Endodermal cell (in vitro differentiated cells): ENCODE results near the gene COLEC11. TPM values are rescaled to one million over a fixed set of nuclear protein-coding genes. Genes with fewer than 3 reads are reported as not detected.

Experiments used
- DNase-seq: peaks from one replicate; pipeline ENCODE4 v3.0.0-alpha.2; 2017
- H3K27ac ChIP-seq: 2 replicates; pipeline ENCODE4 v1.5.1; 2013; ENCODE audit warnings: mild to moderate bottlenecking, low read depth, low read length, moderate library complexity
- H3K27me3 ChIP-seq: 2 replicates; pipeline ENCODE4 v1.6.1; 2013; ENCODE audit warnings: mild to moderate bottlenecking, low read length, moderate library complexity; ENCODE audit not compliant: insufficient read depth, control insufficient read depth, poor library complexity, severe bottlenecking
- H3K36me3 ChIP-seq: 2 replicates; pipeline ENCODE4 v1.7.0; 2013; ENCODE audit warnings: mild to moderate bottlenecking, low read length, moderate library complexity; ENCODE audit not compliant: control insufficient read depth, insufficient read depth
- H3K4me1 ChIP-seq: one replicate; pipeline ENCODE4 v1.7.0; 2013; ENCODE audit warnings: low read length; ENCODE audit not compliant: control insufficient read depth, insufficient read depth
- H3K4me3 ChIP-seq: 2 replicates; pipeline ENCODE4 v1.5.1; 2013; ENCODE audit warnings: mild to moderate bottlenecking, low read length, moderate library complexity
- H3K9ac ChIP-seq: 2 replicates; pipeline ENCODE4 v1.6.1; 2013; ENCODE audit warnings: mild to moderate bottlenecking, low read length, moderate library complexity; ENCODE audit not compliant: poor library complexity, severe bottlenecking; ENCODE audit errors: extremely low read depth
- H3K9me3 ChIP-seq: 2 replicates; pipeline ENCODE4 v1.6.1; 2013; ENCODE audit warnings: mild to moderate bottlenecking, low read length, moderate library complexity; ENCODE audit not compliant: control insufficient read depth
- H3K27ac Mint-ChIP-seq: 2 replicates; pipeline ENCODE4 v1.8.0; 2020; ENCODE audit warnings: mixed read lengths
- H3K27me3 Mint-ChIP-seq: 2 replicates; pipeline ENCODE4 v1.8.0; 2021; ENCODE audit warnings: mild to moderate bottlenecking, mixed read lengths; ENCODE audit not compliant: insufficient read depth
- H3K36me3 Mint-ChIP-seq: 2 replicates; pipeline ENCODE4 v1.8.0; 2020; ENCODE audit warnings: low read depth, mixed read lengths
- H3K4me1 Mint-ChIP-seq: 2 replicates; pipeline ENCODE4 v1.8.0; 2020; ENCODE audit warnings: mixed read lengths
- H3K4me3 Mint-ChIP-seq: 2 replicates; pipeline ENCODE4 v1.8.0; 2020; ENCODE audit warnings: mild to moderate bottlenecking, moderate library complexity, mixed read lengths
- H3K9me3 Mint-ChIP-seq: 2 replicates; pipeline ENCODE4 v1.8.0; 2020; ENCODE audit warnings: mild to moderate bottlenecking, mixed read lengths
- CTCF ChIP-seq: fragments of 200-600 bp; sonication (generic); conservative IDR thresholded peaks from 2 replicates; pipeline ENCODE4 v1.5.0; 2021; ENCODE audit warnings: antibody characterized with exemption, mild to moderate bottlenecking
- WGBS, 2 experiments: methylation state at CpG; one replicate each; pipeline versions ENCODE4 v1.1.5 to v1.1.7; 2013; ENCODE audit warnings: missing lambda C conversion rate in 2 of 2, mixed read lengths in 1 of 2; ENCODE audit not compliant: insufficient coverage in 1 of 2, insufficient read length in 1 of 2; 5-methylcytosine and 5-hydroxymethylcytosine counted together
- total RNA-seq, 2 donors: library from RNA; stranded (reverse); fragmentation: NEBNext Ultra II Directional in 1 of 2; extraction: Animal tissue kit (Norgen Biotek cat#: 25700) in 1 of 2; gene quantifications; 2 replicates in 1 of 2; 3 replicates in 1 of 2; pipeline ENCODE4 v1.2.1, GENCODE V29; 2021

Gene COLEC11
- total RNA-seq, 2 donors from 2014 or later, result 1.1 to 1.5 TPM

GRCh38 chr2:3681625-3682024, 86.7 kb downstream of the COLEC11 start:
- Histone ChIP-seq H3K4me3 (no peak overlapping the region), H3K27me3 (no peaks in the 10 kb centered on the region), H3K36me3 (no peaks in the 10 kb centered on the region), H3K4me1 (no peaks in the 10 kb centered on the region), H3K9ac (no peak overlapping the region), H3K27ac (no peak overlapping the region), H3K9me3 (no peaks in the 10 kb centered on the region)
- Mint-ChIP-seq H3K27me3 (peaks cover 5% of the 10 kb centered on the region), H3K9me3 (no peaks in the 10 kb centered on the region), H3K27ac (no peak overlapping the region), H3K4me3 (no peak overlapping the region), H3K4me1 (no peaks in the 10 kb centered on the region), H3K36me3 (no peaks in the 10 kb centered on the region)
- TF ChIP-seq CTCF, result no peak
- WGBS, 2 experiments, result 57 to 93% methylated on average over 1 to 5 of the region's 5 CpGs
- DNase-seq, result no peak

- Mint-ChIP-seq H3K9me3 (no peaks in the 10 kb centered on the region), H3K4me1 (no peaks in the 10 kb centered on the region), H3K4me3 (no peak overlapping the region), H3K27me3 (peaks cover 5% of the 10 kb centered on the region), H3K36me3 (no peaks in the 10 kb centered on the region), H3K27ac (no peak overlapping the region)
- H3K4me3 ChIP-seq, result no peak overlapping the region
- no peak overlapping the region for H3K9ac ChIP-seq
- H3K36me3 ChIP-seq, result no peaks in the 10 kb centered on the region
- H3K27ac ChIP-seq, result no peak overlapping the region
- 88 to 94% methylated on average over 3 to 6 of the region's 6 CpGs for WGBS, 2 experiments
- H3K4me1 ChIP-seq, result no peaks in the 10 kb centered on the region
- no peak for TF ChIP-seq CTCF
- no peak for DNase-seq
- H3K27me3 ChIP-seq, result no peaks in the 10 kb centered on the region
- H3K9me3 ChIP-seq, result no peaks in the 10 kb centered on the region
Observed at GRCh38 chr2:3682811-3683210, 87.9 kb downstream of the COLEC11 start.

- Histone ChIP-seq H3K9me3 (no peaks in the 10 kb centered on the region), H3K9ac (no peak overlapping the region), H3K36me3 (no peaks in the 10 kb centered on the region), H3K4me3 (no peak overlapping the region), H3K27me3 (no peaks in the 10 kb centered on the region), H3K27ac (no peak overlapping the region), H3K4me1 (no peaks in the 10 kb centered on the region)
- Mint-ChIP-seq H3K27me3 (peaks cover 5% of the 10 kb centered on the region), H3K4me1 (no peaks in the 10 kb centered on the region), H3K9me3 (no peaks in the 10 kb centered on the region), H3K4me3 (no peak overlapping the region), H3K36me3 (no peaks in the 10 kb centered on the region), H3K27ac (no peak overlapping the region)
- WGBS, 2 experiments, result 87 to 90% methylated on average over 1 to 3 of the region's 3 CpGs
- TF ChIP-seq CTCF, result no peak
- no peak for DNase-seq
Observed at GRCh38 chr2:3683748-3684454, 89.0 kb downstream of the COLEC11 start.
